HG02642 (cell line): ENCODE results near the gene TAMALIN.
A peak's percentile ranks its signal among the peaks of the same experiment; 100 is the strongest.

Experiments used
- ATAC-seq: cut with Tn5 transposase; IDR thresholded peaks from one replicate; pipeline ENCODE4 v1.9.1; 2021; ENCODE audit warnings: mild to moderate bottlenecking; ENCODE audit not compliant: unreplicated experiment, poor library complexity

TAMALIN gene

DNA sequence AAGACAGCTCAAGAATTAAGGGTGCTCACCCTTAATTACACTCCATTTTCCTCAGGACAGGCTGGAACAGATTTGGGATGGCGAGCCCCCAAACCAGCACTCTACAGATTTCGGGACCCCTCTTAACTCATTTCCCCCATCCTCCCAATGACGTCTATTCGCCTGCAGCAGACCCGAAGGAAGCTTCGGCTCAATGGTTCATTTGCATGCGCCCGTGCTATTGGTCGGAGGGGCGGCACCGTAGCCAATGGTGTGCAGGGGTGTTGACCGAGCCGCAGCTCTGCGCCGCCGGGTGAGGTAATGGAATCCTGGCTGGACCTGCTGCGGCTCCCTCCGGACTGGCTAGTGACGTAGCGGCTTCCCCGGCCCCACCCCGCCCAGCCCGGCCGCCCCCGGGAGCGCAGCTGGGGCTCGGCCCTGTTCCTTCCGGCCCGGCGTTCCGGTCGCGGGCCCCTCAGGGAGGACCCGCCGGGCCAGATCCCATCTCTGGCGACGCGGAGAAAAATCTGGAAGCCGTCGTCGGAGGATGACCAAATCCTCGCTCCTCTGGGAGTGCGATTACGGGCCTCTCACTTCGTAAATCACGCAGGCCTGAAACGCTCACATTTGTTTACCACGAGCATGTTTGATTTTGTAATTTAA, 26.2 kb downstream of the TAMALIN start:
- peak; percentile 93 for ATAC-seq

DNA sequence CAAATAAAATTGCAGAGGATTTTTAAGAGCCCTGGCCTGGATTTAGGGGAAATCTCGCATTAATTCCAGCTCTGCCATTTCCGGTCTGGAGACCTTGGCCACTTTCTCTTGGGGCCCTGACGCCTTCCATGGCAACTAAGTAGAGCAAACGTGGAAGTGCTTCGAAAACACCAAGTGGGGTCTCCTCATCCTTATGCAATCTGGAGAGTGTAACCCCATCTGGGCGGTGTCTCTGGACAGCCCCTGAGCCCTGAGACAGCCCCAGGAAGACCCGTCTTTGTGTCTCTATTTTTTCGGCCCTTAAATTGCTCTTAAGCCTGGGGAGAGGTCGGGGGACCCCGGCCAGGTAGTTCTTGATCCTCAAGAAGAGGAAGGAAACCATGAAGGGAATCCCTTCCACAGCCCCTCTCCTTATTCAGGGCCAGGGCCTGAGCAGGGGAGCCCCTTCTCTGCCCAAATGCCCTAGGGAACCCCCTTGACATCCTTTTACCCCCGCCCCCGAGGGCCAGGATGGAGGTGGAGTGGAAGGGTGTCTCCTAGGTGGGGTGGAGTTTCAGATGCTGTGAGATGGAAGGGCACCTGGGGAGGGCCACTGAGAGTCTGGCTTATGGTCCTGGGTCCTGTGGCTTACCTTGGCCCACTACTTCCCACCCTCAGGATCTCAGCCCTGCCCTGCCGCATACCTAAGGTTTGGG, 26.8 kb downstream of the TAMALIN start:
- ATAC-seq, result no peak

DNA sequence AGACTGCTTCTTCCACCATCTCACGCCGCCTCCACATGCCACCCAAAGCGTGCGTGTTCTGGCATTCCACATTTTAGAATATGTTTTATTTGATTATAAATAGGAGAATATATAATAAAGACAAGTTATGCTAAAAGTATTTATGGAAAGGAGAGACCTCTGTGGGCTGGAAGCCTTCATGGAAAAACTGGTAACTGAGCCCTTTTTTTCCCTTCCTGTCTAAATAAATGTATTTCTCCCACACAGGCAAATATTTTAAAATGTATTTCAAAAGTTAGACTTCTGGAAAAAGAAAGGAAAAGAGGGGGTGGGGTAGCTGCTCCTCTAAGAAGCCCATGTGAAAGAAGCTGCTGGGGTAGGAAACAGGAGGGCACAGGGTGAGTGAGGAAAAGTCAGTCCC, 28.4 kb downstream of the TAMALIN start:
- no peak for ATAC-seq

DNA sequence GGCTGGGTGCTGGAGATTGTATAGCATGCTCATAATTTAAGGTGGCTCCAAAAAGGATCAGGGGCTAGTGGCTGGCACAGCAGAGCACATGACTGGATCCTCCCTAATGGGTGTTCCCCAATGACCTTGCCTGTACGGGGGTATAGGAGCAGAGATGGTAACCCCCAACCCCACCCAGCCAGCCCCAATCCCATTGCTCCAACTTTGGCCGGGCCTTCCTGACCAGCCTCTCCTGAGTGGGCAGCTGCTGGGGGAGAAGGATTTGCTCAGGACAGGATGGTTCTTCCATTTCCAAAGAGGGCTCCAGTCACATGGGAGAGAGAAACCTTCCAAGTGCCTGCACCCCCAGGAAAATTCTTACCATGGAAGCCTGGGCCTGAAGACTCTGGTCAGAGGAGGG, 29.2 kb downstream of the TAMALIN start:
- no peak for ATAC-seq

DNA sequence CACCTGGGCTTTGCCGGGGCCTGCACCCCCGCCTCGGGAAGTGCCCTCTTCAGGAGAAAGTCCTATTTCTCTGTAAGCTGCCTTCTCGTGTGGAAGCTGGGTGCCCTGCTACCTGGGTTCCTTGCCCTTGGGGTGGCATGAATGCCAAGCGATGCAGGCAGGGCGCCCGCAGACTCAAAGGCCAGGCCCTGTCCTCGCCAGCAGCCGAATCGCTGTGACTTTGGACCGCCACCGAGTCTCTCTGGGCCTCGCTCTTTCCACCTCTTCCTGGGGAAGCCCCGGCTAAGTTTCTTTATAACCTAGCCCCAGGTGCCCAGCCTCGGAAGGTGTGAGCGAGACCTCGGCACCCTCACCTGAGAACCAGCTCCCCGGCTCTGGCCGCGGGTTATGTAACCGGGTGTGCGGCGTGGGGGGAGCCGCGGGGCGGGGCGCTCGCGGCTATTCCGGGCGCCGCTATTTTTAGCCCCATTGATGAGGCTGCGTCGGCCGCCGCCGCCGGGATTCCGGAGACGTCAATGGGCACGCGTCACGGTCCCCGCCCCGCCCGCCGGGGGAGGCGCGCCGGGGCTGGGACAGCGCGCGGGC, 29.9 kb downstream of the TAMALIN start:
- peak; percentile 49 for ATAC-seq

DNA sequence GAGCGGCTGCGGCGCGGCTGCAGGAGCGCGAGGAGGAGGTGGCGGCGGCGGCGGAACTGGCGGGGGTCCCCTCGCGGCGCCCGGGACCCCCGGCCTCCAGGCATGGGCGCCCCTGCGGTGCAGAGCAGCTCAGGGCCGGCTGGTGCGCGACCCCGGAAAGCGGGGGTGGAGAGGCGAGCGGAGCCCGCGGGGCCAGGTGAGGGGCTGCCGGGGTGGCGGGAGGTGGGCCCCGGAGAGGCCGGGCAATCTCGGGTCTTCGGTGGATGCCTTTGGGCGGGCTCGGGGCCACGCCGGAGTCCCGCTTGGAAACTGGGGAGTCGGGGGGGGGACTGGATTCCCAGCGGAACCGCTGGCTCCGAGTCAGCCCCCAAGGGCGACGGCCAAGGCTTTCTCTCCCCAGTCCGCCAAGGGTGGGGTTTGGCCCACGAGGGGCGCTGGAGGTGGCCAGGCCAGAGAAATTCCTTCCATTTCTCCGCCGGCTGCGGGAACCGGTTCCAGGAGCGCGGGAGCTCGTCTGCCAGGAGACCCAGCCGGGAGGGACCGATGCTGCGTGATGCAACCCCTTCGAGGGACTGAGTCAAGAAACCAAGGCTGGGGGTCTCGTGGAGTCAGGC, 30.6 kb downstream of the TAMALIN start:
- ATAC-seq, result no peak

DNA sequence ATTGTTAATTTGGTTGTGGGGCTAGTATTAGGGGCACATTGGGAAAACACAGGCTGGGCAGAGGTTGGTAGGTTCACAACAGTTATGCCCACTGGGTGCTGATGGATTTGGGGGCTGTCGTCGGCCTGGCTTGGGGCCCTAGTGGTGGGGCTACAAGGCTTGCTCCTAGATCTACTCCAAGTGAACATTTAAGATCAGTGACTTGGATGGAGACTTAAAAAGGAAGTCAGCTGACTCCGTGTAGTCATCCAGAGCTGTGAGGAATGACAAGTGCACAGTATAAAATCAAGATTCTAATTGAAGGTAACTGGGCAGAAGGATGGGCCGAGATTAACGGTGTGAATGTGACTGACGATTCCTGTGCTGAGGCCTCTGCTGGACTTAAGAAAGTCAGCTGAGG, 31.7 kb downstream of the TAMALIN start:
- no peak for ATAC-seq

DNA sequence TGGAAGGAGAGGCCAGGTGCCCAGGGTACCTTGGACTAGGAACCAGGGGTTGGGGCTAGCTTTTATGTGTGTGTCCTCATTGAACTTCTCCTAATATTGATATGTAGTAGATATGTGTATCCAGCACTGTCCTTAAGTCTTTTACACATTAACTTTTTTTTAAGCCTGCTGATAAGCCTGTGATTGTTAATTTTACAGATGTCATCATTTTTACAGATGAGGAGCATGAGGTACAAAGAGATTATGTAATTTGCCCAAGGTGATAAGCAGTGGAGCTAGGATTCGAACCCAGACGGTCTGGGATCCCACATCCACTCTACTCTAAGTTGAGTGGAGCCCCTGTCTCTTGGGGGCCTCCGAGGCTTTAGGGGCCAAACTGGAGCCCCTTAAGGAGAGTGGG, 34.3 kb downstream of the TAMALIN start:
- ATAC-seq, result no peak

DNA sequence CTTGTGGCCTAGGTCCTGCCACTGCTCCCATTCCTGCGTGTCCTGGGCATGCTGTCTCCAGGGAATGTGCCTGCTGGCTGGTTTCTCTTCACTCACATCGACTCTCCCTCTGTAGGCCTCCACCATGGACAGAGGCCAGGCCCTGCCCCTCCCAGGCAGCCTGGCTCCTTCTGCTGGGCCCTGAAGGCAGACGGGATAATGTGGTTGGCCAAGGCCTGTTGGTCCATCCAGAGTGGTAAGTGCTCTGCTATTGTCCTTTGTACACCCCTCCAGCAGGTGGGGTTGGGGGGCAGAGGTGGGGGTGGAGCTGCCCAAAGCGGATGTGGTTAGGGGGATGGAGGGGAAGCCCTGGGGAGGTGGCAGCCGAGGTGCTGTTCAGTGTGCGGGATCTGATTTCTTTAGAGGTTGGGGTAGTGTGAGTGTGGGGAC, 35.0 kb downstream of the TAMALIN start:
- no peak for ATAC-seq

DNA sequence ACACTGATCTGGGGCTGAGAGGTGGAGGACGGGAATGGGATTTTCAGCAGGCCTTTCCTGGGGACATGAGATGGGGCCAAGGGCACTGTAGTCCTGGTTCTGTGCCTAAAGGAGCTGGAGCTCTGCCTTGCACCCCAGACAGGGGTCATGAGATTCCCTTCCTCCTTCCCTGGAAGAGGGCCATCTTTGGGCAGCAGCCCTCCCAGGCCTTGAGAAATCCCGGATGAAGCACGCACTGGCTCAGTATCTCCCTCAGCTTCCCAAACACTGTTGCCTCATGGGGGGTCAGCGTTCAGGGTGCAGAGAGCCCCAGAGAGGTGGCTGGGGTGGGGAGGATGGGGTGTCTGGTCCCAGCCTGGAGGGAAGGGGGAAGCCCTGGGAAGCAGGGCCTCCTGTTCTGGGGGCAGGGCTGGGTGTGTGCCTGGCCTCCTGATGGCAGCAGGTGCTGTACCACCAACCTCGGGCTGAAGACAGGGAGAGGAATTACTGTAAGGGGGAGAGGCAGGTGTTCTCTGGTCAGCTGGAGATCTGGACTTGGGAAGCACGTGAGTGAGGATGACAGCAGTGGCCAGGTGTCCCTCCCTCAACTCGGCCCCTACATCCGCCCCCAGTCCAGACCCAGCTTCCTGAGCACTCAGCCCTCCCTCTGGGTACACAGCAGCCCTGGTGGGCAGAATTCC, 36.1 kb downstream of the TAMALIN start:
- no peak for ATAC-seq

DNA sequence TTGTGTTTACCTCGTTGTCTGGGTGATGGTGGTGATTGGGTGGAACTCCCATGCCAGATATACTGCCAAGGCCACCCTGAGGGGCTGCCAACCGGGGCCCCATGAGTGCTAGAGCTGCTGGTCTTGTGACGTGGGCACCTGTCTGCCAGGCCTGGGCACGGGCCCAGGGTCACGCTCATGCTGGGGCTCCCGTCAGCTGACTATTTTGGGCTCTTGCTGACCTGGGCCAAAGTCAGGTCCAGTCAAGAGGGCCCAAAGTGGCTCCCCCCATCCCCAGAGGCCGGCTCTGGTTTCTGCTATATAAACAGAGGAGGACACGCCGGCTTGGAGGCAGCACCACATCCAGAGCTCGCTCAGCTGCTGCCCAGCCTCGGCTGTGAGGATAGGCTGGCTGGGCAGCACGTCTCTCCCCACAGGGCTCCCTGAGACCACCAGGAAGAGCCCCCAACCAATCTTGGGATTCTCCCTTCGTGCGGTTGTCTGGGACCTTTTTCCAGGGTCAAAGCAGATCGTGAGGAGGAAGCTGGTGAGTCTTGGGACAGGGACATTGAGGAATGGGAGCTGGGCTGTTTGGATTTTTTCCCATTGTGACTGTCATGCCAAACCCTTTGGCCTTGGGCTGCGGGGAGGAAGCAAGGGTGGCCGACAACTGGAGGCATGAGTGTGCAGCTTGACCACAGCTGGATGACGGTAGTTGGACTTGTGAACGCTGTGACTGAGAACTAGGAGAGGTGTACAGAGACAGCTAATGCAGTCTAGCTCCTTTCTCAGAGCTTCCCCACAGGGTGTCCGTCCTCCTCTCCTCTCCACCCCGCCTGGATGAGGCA, 36.9 kb downstream of the TAMALIN start:
- no peak for ATAC-seq

DNA sequence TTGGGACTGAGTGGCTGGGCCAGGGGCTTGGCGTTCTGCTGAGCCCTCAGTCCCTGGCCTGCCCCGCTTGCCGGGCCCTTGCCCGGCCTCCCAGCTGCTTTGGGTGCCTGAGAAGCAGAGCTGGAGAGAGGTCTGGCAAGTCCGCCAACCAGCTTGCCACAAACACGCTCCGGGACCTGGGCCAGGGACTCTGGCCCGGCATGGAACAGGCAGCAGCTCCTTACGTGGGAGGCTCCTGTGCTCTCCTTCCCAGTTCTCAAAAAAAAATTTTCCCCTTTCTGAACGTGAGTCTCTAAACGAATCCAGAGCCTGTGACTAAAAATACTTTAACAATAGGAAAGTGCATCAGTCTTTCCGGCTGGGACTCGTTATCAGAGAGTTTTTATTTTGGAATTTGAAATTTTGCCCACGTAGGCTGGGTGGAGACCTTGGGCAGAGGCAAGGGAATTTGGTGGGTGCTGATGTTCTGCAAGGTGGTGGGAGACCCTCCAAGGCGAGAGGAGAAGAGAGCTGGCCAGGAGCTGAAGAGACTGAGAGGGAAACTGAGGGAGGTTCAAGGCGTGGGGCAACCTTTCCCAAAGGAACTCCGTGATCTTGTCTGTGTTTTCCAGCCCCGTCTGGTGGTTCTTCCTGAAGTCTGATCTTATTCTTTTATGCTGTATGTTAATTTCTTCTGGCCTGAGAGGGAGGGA, 37.7 kb downstream of the TAMALIN start:
- no peak for ATAC-seq

DNA sequence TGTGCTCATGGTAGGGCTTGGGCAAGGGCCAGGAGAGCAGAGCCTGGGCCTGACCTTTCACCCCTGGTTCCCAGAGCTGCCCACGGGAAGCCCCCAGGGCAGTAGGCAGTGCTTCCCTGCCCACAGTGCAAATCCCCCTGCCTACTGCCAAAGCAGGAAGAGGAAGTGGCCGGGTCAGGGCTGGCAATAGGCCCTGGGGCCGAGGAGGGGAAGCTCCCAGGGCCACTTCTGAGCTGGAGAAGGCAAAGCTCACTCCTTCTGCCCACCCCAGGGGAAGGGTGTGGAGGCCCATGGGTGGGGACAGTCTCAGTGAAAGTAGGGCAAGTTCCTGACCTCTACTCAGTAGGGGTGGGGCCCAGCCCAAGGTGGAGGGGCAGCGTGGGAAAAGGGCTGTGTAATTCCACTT, 39.1 kb downstream of the TAMALIN start:
- no peak for ATAC-seq

DNA sequence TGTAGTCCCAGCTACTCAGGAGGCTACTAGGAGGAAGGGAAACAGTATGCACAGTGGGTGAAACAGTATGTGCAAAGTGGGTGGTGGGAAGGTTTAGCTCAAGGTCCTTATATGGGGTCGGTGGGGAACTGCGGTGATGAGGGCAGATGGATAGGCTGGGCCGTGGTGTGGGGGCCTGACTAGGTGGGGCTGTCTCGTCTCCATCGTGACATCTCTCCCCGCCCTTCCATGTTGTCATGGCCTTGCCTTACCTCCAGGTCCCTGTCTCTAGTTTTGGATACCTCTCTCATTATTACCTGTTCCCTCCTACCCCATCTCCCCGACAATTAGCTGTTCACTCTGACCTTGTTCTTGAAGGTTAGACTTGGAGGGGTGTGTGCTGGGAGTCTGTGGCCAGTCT, 40.1 kb downstream of the TAMALIN start:
- no peak for ATAC-seq

DNA sequence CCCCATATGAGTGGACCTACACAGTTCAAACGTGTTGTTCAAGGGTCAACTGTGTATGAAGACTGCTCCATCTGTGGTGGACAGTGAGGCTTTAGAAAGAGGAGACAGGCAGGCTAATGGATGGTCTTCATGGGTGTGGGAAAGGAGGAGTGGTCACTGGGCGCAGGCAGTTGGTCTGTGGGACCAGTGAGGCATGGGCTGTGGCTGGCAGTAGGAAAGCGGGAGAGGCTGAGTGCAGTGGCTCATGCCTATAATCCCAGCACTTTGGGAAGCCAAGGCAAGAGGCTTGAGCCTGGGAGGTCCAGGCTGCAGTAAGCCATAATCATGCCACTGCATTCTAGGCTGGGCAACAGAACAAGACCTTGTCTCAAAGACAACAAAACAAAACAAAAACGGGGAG, 42.5 kb downstream of the TAMALIN start:
- no peak for ATAC-seq

DNA sequence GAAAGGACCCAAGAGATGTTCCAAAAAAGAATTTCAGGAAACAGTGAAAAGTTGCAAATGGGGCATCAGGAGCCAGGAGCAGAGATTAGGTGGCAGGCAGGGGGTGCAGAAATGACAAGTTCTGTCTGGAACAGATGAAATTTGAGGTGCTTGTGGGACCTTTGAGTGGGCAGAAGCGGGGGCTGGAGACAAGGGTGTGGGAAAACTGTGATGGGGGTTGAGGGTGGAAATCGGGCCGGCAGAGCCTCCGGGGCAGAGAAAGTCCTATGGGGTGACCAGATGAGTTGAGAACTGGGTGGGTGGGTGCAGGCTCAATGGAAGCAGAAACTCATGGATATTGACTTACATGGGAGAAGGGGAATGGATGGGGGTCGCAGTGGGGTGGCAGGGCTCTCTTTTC, 42.9 kb downstream of the TAMALIN start:
- no peak for ATAC-seq

DNA sequence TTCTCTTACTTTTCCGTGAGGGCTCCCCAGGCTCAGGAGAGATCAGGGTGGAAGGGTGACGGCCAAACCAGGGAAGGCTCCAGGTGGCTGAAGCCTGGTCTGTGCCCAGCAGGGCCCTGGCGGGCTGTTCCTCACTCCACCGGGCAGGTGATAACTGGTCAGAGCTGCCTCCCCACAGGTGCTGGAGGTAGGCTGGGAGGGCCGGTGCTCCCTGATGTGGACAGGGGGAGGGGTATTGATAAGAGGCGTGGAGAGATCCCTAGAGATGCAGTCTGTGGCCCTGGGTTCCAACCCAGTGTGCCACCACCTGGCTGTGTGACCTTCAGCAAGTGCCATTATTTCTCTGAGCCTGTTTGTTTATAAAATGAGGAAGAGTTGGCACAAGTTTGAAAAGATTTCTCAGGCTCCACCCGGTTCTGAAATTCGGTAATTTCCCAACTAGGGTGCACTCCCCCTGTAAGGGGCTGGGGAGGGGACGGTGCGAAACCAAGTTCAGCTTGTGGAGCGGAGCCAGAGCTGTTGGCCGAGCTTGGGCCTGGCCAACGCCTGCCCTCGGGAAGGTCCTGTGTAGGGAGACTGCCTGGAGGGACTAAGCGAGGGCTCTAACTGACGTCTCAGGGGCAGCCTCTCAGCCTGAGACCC, 43.5 kb downstream of the TAMALIN start:
- no peak for ATAC-seq

DNA sequence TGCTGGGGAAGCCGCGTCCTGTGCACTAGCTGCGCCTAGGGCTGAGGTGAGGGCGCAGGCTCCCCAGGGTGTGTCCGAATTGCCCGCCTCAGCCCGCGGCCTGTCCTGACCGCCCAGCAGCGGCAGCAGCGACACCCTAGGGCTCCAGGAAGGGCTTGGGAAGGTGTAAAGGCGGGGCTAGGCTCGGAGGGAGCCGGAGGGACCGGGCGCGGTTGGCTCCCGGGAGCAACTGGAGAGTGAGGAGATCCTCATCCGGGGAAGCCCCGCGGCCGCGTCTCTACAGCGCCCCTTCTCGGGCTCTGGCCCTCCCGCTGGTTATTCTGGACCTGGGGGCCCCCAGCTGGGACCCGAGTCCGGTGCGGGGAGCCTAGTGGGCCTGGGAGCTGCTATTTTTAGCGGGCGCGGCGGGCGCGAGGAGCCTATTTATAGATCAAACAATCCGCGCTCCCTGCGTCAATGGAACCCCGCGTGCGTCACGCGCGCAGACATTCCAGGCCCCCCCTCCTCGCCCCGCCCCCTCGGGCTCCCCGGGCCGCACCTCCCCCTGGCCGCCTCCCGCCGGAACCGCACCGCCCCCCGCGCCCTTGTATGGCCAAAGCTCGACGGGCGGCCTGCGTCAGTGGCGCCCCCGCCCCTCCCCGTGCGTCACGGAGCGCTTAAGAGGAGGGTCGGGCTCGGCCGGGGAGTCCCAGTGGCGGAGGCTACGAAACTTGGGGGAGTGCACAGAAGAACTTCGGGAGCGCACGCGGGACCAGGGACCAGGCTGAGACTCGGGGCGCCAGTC, 44.2 kb downstream of the TAMALIN start, which contains the start of gene NR4A1:
Gene NR4A1, plus strand, starts transcription at position 685 of the 784 bp plus-strand sequence. CDS start 2,887 bp downstream, outside the sequence.
- peak; percentile 84 for ATAC-seq
